ACC112 (cell line): Measurements from ENCODE around the gene MNT.

ENCODE experiments used
- H2AFZ ChIP-seq: fragments of 200-600 bp; sonication (generic); one replicate; pipeline ENCODE4 v1.6.0; 2017; ENCODE audit warnings: antibody characterized with exemption, low read length; ENCODE audit not compliant: unreplicated experiment
- H3K27ac ChIP-seq: fragments of 200-600 bp; sonication (generic); 2 replicates; pipeline ENCODE4 v1.5.1; 2014; ENCODE audit warnings: low read depth, mild to moderate bottlenecking, antibody characterized with exemption, low read length, moderate library complexity
- H3K27me3 ChIP-seq: fragments of 200-600 bp; sonication (generic); 2 replicates; pipeline ENCODE4 v1.6.1; 2014; ENCODE audit warnings: mild to moderate bottlenecking, antibody characterized with exemption, low read length, moderate library complexity, mixed read lengths; ENCODE audit not compliant: insufficient read depth
- H3K36me3 ChIP-seq: fragments of 200-600 bp; sonication (generic); 2 replicates; pipeline ENCODE4 v1.6.1; 2016; ENCODE audit warnings: mild to moderate bottlenecking, antibody characterized with exemption, low read length, moderate library complexity, mixed read lengths; ENCODE audit not compliant: insufficient read depth
- H3K4me1 ChIP-seq: fragments of 200-600 bp; sonication (generic); one replicate; pipeline ENCODE4 v1.6.1; 2016; ENCODE audit warnings: low read length, mixed read lengths; ENCODE audit not compliant: insufficient read depth, unreplicated experiment, control insufficient read depth
- H3K4me3 ChIP-seq: fragments of 200-600 bp; sonication (generic); 2 replicates; pipeline ENCODE4 v1.5.1; 2014; ENCODE audit warnings: mild to moderate bottlenecking, low read depth, low read length
- H3K79me2 ChIP-seq: fragments of 200-600 bp; sonication (generic); one replicate; pipeline ENCODE4 v1.6.0; 2016; ENCODE audit warnings: low read length; ENCODE audit not compliant: control insufficient read depth, unreplicated experiment, insufficient read depth

MNT gene

GRCh38 chr17:2362416-2362815 is 38.4 kb downstream of the MNT start:
- Histone ChIP-seq H3K4me1 (peaks cover 20% of the 10 kb centered on the region), H3K79me2 (no peaks in the 10 kb centered on the region), H2AFZ (no peak overlapping the region), H3K36me3 (no peaks in the 10 kb centered on the region), H3K27ac (no peak overlapping the region), H3K27me3 (no peaks in the 10 kb centered on the region), H3K4me3 (no peak overlapping the region)

- Histone ChIP-seq H2AFZ (no peak overlapping the region), H3K27ac (no peak overlapping the region), H3K27me3 (no peaks in the 10 kb centered on the region), H3K4me1 (peaks cover 20% of the 10 kb centered on the region), H3K36me3 (no peaks in the 10 kb centered on the region), H3K79me2 (no peaks in the 10 kb centered on the region), H3K4me3 (no peak overlapping the region)
Observed at GRCh38 chr17:2362016-2362415, 38.8 kb downstream of the MNT start.

- no peaks in the 10 kb centered on the region for H3K79me2 ChIP-seq
- no peaks in the 10 kb centered on the region for H3K27me3 ChIP-seq
- no peak overlapping the region for H2AFZ ChIP-seq
- H3K27ac ChIP-seq: no peak overlapping the region
- no peaks in the 10 kb centered on the region for H3K36me3 ChIP-seq
- H3K4me1 ChIP-seq: peaks cover 20% of the 10 kb centered on the region
- no peak overlapping the region for H3K4me3 ChIP-seq
Observed at GRCh38 chr17:2361010-2361760, 39.7 kb downstream of the MNT start.

- H3K4me3 ChIP-seq: no peak overlapping the region
- H3K36me3 ChIP-seq: no peaks in the 10 kb centered on the region
- no peaks in the 10 kb centered on the region for H3K27me3 ChIP-seq
- peaks cover 20% of the 10 kb centered on the region for H3K4me1 ChIP-seq
- no peak overlapping the region for H3K27ac ChIP-seq
- H2AFZ ChIP-seq: no peak overlapping the region
- H3K79me2 ChIP-seq: no peaks in the 10 kb centered on the region
Observed at GRCh38 chr17:2357931-2358434, 42.9 kb downstream of the MNT start.

- Histone ChIP-seq H2AFZ (no peak overlapping the region), H3K27ac (no peak overlapping the region)
Observed at GRCh38 chr17:2357237-2357636, 43.6 kb downstream of the MNT start.

GRCh38 chr17:2354311-2354710 is 46.5 kb downstream of the MNT start:
- peaks cover 9% of the 10 kb centered on the region for H3K4me1 ChIP-seq
- no peaks in the 10 kb centered on the region for H3K27me3 ChIP-seq
- no peak overlapping the region for H2AFZ ChIP-seq
- H3K36me3 ChIP-seq: no peaks in the 10 kb centered on the region
- H3K79me2 ChIP-seq: no peaks in the 10 kb centered on the region
- H3K4me3 ChIP-seq: no peak overlapping the region
- H3K27ac ChIP-seq: no peak overlapping the region

More at GRCh38 chr17:2357237-2357636, 43.6 kb downstream of the MNT start:
- Histone ChIP-seq H3K27me3 (no peaks in the 10 kb centered on the region), H3K4me1 (peaks cover 20% of the 10 kb centered on the region), H3K79me2 (no peaks in the 10 kb centered on the region), H3K36me3 (no peaks in the 10 kb centered on the region), H3K4me3 (no peak overlapping the region)

- no peak overlapping the region for H2AFZ ChIP-seq
- no peaks in the 10 kb centered on the region for H3K36me3 ChIP-seq
- H3K4me1 ChIP-seq: peaks cover 5% of the 10 kb centered on the region
- H3K27ac ChIP-seq: no peak overlapping the region
- no peaks in the 10 kb centered on the region for H3K79me2 ChIP-seq
- no peak overlapping the region for H3K4me3 ChIP-seq
- no peaks in the 10 kb centered on the region for H3K27me3 ChIP-seq
Observed at GRCh38 chr17:2351269-2351668, 49.6 kb downstream of the MNT start.

- no peaks in the 10 kb centered on the region for H3K27me3 ChIP-seq
- H3K4me3 ChIP-seq: no peak overlapping the region
- no peak overlapping the region for H3K27ac ChIP-seq
- peaks cover 5% of the 10 kb centered on the region for H3K4me1 ChIP-seq
- no peaks in the 10 kb centered on the region for H3K36me3 ChIP-seq
- no peaks in the 10 kb centered on the region for H3K79me2 ChIP-seq
- no peak overlapping the region for H2AFZ ChIP-seq
Observed at GRCh38 chr17:2347805-2348685, 52.8 kb downstream of the MNT start.

GRCh38 chr17:2346475-2346874 is 54.4 kb downstream of the MNT start:
- Histone ChIP-seq H3K79me2 (no peaks in the 10 kb centered on the region), H2AFZ (no peak overlapping the region), H3K27ac (no peak overlapping the region), H3K4me3 (no peak overlapping the region), H3K4me1 (peaks cover 5% of the 10 kb centered on the region), H3K36me3 (no peaks in the 10 kb centered on the region), H3K27me3 (no peaks in the 10 kb centered on the region)

- peaks cover 5% of the 10 kb centered on the region for H3K4me1 ChIP-seq
- H3K36me3 ChIP-seq: no peaks in the 10 kb centered on the region
Observed at GRCh38 chr17:2344528-2344927, 56.3 kb downstream of the MNT start.

More at GRCh38 chr17:2344528-2344927, 56.3 kb downstream of the MNT start:
- H3K79me2 ChIP-seq: no peaks in the 10 kb centered on the region
- no peak overlapping the region for H2AFZ ChIP-seq
- no peak overlapping the region for H3K4me3 ChIP-seq
- H3K27me3 ChIP-seq: no peaks in the 10 kb centered on the region
- H3K27ac ChIP-seq: no peak overlapping the region
